IPS-NIHi7 (cell line): ENCODE data around the gene UBE2V1.
"Not testable (repeated sequence)": the region's sequence is repeated elsewhere in the genome, so short reads cannot be mapped to it uniquely, and the experiment has no call there.

Experiments
- DNase-seq: peaks from one replicate; pipeline ENCODE4 v3.0.0; 2012; ENCODE audit warnings: mixed read lengths; ENCODE audit errors: extremely low spot score

UBE2V1 gene

GRCh38 chr20:50115041-50115512 lies 2.1 kb upstream of the UBE2V1 start:
- DNase-seq = no peak

GRCh38 chr20:50113420-50114224 lies 672 bp upstream of the UBE2V1 start:
- DNase-seq = no peak

- DNase-seq = no peak
Observed at GRCh38 chr20:50111829-50112495, 988 bp downstream of the UBE2V1 start.

GRCh38 chr20:50111120-50111828 lies 1.7 kb downstream of the UBE2V1 start:
- no peak for DNase-seq

GRCh38 chr20:50110141-50111047 lies 2.6 kb downstream of the UBE2V1 start:
- DNase-seq = no peak

GRCh38 chr20:50108556-50109235 lies 4.3 kb downstream of the UBE2V1 start:
- peak; percentile 41 for DNase-seq

- no peak for DNase-seq
Observed at GRCh38 chr20:50107796-50108331, 5.1 kb downstream of the UBE2V1 start.

- DNase-seq = no peak
Observed at GRCh38 chr20:50107086-50107660, 5.8 kb downstream of the UBE2V1 start.

GRCh38 chr20:50106669-50107068 lies 6.3 kb downstream of the UBE2V1 start:
- not testable (repeated sequence) for DNase-seq

- not testable (repeated sequence) for DNase-seq
Observed at GRCh38 chr20:50103464-50104107, 9.4 kb downstream of the UBE2V1 start.

- not testable (repeated sequence) for DNase-seq
Observed at GRCh38 chr20:50102551-50102950, 10.4 kb downstream of the UBE2V1 start.

- DNase-seq = no peak
Observed at GRCh38 chr20:50101887-50102286, 11.1 kb downstream of the UBE2V1 start.

- no peak for DNase-seq
Observed at GRCh38 chr20:50101281-50101680, 11.7 kb downstream of the UBE2V1 start.

GRCh38 chr20:50100552-50100951 lies 12.4 kb downstream of the UBE2V1 start:
- DNase-seq = no peak

GRCh38 chr20:50099565-50099991 lies 13.4 kb downstream of the UBE2V1 start:
- no peak for DNase-seq

- no peak for DNase-seq
Observed at GRCh38 chr20:50099113-50099512, 13.8 kb downstream of the UBE2V1 start.

GRCh38 chr20:50098259-50098658 lies 14.7 kb downstream of the UBE2V1 start:
- DNase-seq = no peak

- no peak for DNase-seq
Observed at GRCh38 chr20:50097843-50098242, 15.1 kb downstream of the UBE2V1 start.

GRCh38 chr20:50096237-50096636 lies 16.7 kb downstream of the UBE2V1 start:
- no peak for DNase-seq
